Neural progenitor cell (in vitro differentiated cells): ENCODE data around the gene KAZALD1. TPM values are rescaled to one million over a fixed set of nuclear protein-coding genes. Genes with fewer than 3 reads are reported as not detected.

Experiments used
- DNase-seq: peaks from one replicate; pipeline ENCODE4 v3.0.0-alpha.2; 2016; ENCODE audit warnings: low spot score
- H2AFZ ChIP-seq: fragments of 200-600 bp; sonication (generic); replicated peaks from 2 replicates; pipeline ENCODE4 v1.6.1; 2016; ENCODE audit warnings: antibody characterized with exemption
- H3F3A ChIP-seq: fragments of 200-600 bp; sonication (generic); 2 replicates; pipeline ENCODE4 v1.6.1; 2016; ENCODE audit warnings: antibody characterized with exemption, low read depth
- H3K27ac ChIP-seq: fragments of 200-600 bp; sonication (generic); 2 replicates; pipeline ENCODE4 v1.5.1; 2016; ENCODE audit warnings: mild to moderate bottlenecking
- H3K27me3 ChIP-seq: fragments of 200-600 bp; sonication (generic); 2 replicates; pipeline ENCODE4 v1.6.1; 2016; ENCODE audit warnings: mild to moderate bottlenecking, moderate library complexity
- H3K36me3 ChIP-seq: fragments of 200-600 bp; sonication (generic); 2 replicates; pipeline ENCODE4 v1.5.1; 2016
- H3K4me1 ChIP-seq: fragments of 200-600 bp; sonication (generic); 2 replicates; pipeline ENCODE4 v1.6.1; 2016; ENCODE audit warnings: mixed run types
- H3K4me2 ChIP-seq: fragments of 200-600 bp; sonication (generic); 2 replicates; pipeline ENCODE4 v1.6.1; 2016
- H3K4me3 ChIP-seq: fragments of 200-600 bp; sonication (generic); 2 replicates; pipeline ENCODE4 v1.5.1; 2016
- H3K79me2 ChIP-seq: fragments of 200-600 bp; sonication (generic); 2 replicates; pipeline ENCODE4 v1.6.1; 2016; ENCODE audit warnings: low read depth
- H3K9ac ChIP-seq: fragments of 200-600 bp; sonication (generic); 2 replicates; pipeline ENCODE4 v1.6.1; 2016
- H3K9me3 ChIP-seq: fragments of 200-600 bp; sonication (generic); 2 replicates; pipeline ENCODE4 v1.5.1; 2016; ENCODE audit warnings: low read depth
- H4K20me1 ChIP-seq: fragments of 200-600 bp; sonication (generic); 2 replicates; pipeline ENCODE4 v1.6.1; 2016; ENCODE audit warnings: low read depth
- H3K27ac Mint-ChIP-seq: 3 replicates; pipeline ENCODE4 v1.8.0; 2021; ENCODE audit warnings: mixed read lengths
- H3K27me3 Mint-ChIP-seq: 2 replicates; pipeline ENCODE4 v1.8.0; 2022; ENCODE audit warnings: low read depth, mild to moderate bottlenecking, inconsistent platforms, moderate library complexity, mixed read lengths; ENCODE audit not compliant: insufficient read depth
- H3K36me3 Mint-ChIP-seq: 3 replicates; pipeline ENCODE4 v1.8.0; 2021; ENCODE audit warnings: mixed read lengths
- H3K4me1 Mint-ChIP-seq: 3 replicates; pipeline ENCODE4 v1.8.0; 2021; ENCODE audit warnings: mixed read lengths
- H3K4me3 Mint-ChIP-seq: 3 replicates; pipeline ENCODE4 v1.8.0; 2021; ENCODE audit warnings: mild to moderate bottlenecking, moderate library complexity, mixed read lengths
- H3K9me3 Mint-ChIP-seq: 3 replicates; pipeline ENCODE4 v1.8.0; 2020; ENCODE audit warnings: mixed read lengths
- CTCF ChIP-seq: fragments of 200-600 bp; sonication (generic); IDR thresholded peaks from 2 replicates; pipeline ENCODE4 v1.5.1; 2017; ENCODE audit warnings: antibody characterized with exemption, mild to moderate bottlenecking
- EZH2 ChIP-seq: fragments of 200-600 bp; sonication (generic); IDR thresholded peaks from 2 replicates; pipeline ENCODE4 v1.6.1; 2017; ENCODE audit warnings: antibody characterized with exemption, mild to moderate bottlenecking, moderate library complexity
- EZH2phosphoT487 ChIP-seq: fragments of 200-600 bp; sonication (generic); IDR thresholded peaks from 2 replicates; pipeline ENCODE4 v1.6.1; 2017; ENCODE audit warnings: antibody characterized with exemption
- total RNA-seq: library from RNA; depleted of rRNA; stranded (reverse); fragments of >200 nt; gene quantifications from 2 replicates; pipeline ENCODE4 v1.2.3, GENCODE V29; 2015; ENCODE audit warnings: low replicate concordance

KAZALD1 gene
- total RNA-seq, 1 donor from 2014 or later = 0.77 TPM

- H3K9me3 Mint-ChIP-seq = no peaks in the 10 kb centered on the region
- Histone ChIP-seq H3K4me1 (peaks cover 12% of the 10 kb centered on the region), H3K4me2 (no peak overlapping the region), H3K27me3 (peaks cover 71% of the 10 kb centered on the region), H2AFZ (no peak overlapping the region), H3K79me2 (no peaks in the 10 kb centered on the region), H3K4me3 (no peak overlapping the region), H3K9ac (no peak overlapping the region), H3K36me3 (no peaks in the 10 kb centered on the region), H3F3A (peaks cover 15% of the 10 kb centered on the region), H3K9me3 (no peaks in the 10 kb centered on the region), H3K27ac (no peak overlapping the region), H4K20me1 (no peaks in the 10 kb centered on the region)
- H3K4me1 Mint-ChIP-seq = peaks cover 37% of the 10 kb centered on the region
- H3K36me3 Mint-ChIP-seq = no peaks in the 10 kb centered on the region
- no peak overlapping the region for H3K4me3 Mint-ChIP-seq
- DNase-seq = no peak
- H3K27me3 Mint-ChIP-seq = peaks cover 33% of the 10 kb centered on the region
- H3K27ac Mint-ChIP-seq = no peak overlapping the region
- TF ChIP-seq EZH2phosphoT487 (no peak), EZH2 (no peak), CTCF (no peak)
These were observed 45.0 kb upstream of the KAZALD1 start for GRCh38 chr10:101016814-101017213.

GRCh38 chr10:101018118-101018599 is 43.6 kb upstream of the KAZALD1 start:
- Histone ChIP-seq H3F3A (peaks cover 8% of the 10 kb centered on the region), H3K4me3 (peak overlapping the region; percentile 26), H3K4me2 (peak overlapping the region; percentile 62), H3K9ac (no peak overlapping the region), H3K27ac (no peak overlapping the region), H3K79me2 (no peaks in the 10 kb centered on the region), H4K20me1 (no peaks in the 10 kb centered on the region), H3K27me3 (peaks cover 71% of the 10 kb centered on the region), H3K9me3 (no peaks in the 10 kb centered on the region), H3K4me1 (peaks cover 9% of the 10 kb centered on the region), H3K36me3 (no peaks in the 10 kb centered on the region), H2AFZ (peak overlapping the region; percentile 30)
- DNase-seq = peak; percentile 49
- H3K27ac Mint-ChIP-seq = no peak overlapping the region
- peaks cover 33% of the 10 kb centered on the region for H3K27me3 Mint-ChIP-seq
- TF ChIP-seq CTCF (no peak), EZH2phosphoT487 (peak; percentile 70), EZH2 (peak; percentile 82)
- H3K4me1 Mint-ChIP-seq = peaks cover 32% of the 10 kb centered on the region
- no peaks in the 10 kb centered on the region for H3K9me3 Mint-ChIP-seq
- no peaks in the 10 kb centered on the region for H3K36me3 Mint-ChIP-seq
- H3K4me3 Mint-ChIP-seq = no peak overlapping the region

GRCh38 chr10:101018600-101019439 is 43.0 kb upstream of the KAZALD1 start:
- Histone ChIP-seq H3K4me1 (peaks cover 9% of the 10 kb centered on the region), H3K79me2 (no peaks in the 10 kb centered on the region), H3K36me3 (no peaks in the 10 kb centered on the region), H3K27me3 (peaks cover 71% of the 10 kb centered on the region), H3K9ac (no peak overlapping the region), H3F3A (peaks cover 8% of the 10 kb centered on the region), H3K4me2 (peak overlapping the region; percentile 62), H3K27ac (no peak overlapping the region), H4K20me1 (no peaks in the 10 kb centered on the region), H2AFZ (peak overlapping the region; percentile 30), H3K4me3 (peak overlapping the region; percentile 26), H3K9me3 (no peaks in the 10 kb centered on the region)
- no peaks in the 10 kb centered on the region for H3K9me3 Mint-ChIP-seq
- peaks cover 28% of the 10 kb centered on the region for H3K4me1 Mint-ChIP-seq
- no peak overlapping the region for H3K27ac Mint-ChIP-seq
- H3K27me3 Mint-ChIP-seq = peaks cover 33% of the 10 kb centered on the region
- H3K36me3 Mint-ChIP-seq = no peaks in the 10 kb centered on the region
- no peak overlapping the region for H3K4me3 Mint-ChIP-seq
- TF ChIP-seq EZH2phosphoT487 (peak; percentile 60), CTCF (peak; percentile 83), EZH2 (peak; percentile 33)
- DNase-seq = peak; percentile 93
